ENCODE results near the gene CEP350.

CEP350 gene

GRCh38 chr1:180163041-180163440 lies 208.4 kb downstream of the CEP350 start:
- no peak for DNase-seq
